ENCODE measurements around the gene SESN2. TPM values are rescaled to one million over a fixed set of nuclear protein-coding genes. Genes with fewer than 3 reads are reported as not detected.

Gene SESN2, protein sequence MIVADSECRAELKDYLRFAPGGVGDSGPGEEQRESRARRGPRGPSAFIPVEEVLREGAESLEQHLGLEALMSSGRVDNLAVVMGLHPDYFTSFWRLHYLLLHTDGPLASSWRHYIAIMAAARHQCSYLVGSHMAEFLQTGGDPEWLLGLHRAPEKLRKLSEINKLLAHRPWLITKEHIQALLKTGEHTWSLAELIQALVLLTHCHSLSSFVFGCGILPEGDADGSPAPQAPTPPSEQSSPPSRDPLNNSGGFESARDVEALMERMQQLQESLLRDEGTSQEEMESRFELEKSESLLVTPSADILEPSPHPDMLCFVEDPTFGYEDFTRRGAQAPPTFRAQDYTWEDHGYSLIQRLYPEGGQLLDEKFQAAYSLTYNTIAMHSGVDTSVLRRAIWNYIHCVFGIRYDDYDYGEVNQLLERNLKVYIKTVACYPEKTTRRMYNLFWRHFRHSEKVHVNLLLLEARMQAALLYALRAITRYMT
- 20.2 and 20.6 TPM in 2 replicates for total RNA-seq
- long read RNA-seq, partial matches to known transcripts = 0 of 2 reads
- long read RNA-seq, other reads (novel, unspliced or antisense) = 0 of 2 reads

DNA sequence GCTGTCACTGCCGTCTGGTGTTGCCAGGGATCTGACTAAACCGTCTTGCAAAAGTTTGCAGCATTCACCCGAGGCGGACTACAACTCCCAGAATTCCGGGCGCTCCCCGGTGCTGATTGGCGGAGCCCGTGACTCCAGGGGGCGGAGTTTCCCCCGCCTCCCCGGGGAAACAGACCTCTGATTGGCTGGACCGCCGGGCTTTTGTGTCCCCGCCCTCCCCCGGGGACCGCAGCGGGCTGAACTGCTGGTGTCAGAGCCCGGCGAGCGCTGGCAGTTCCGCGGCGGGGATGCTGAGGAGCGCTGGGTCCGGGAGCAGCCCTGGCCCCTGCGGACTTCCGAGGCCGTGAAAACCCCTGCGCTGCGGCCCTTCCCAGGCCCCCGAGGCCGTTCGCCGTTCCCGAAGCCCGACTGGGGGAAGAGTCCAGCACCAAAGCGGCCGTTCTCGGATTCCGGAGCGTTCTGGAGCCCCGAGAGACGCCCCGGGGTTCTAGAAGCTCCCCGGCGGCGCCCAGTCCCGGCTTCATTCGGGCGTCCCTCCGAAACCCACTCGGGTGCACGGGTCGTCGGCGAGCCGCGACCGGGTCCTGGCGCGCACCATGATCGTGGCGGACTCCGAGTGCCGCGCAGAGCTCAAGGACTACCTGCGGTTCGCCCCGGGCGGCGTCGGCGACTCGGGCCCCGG lies at the start of gene SESN2:
Gene SESN2 (plus strand): TSS at position 267 of the 682 bp plus-strand sequence. CDS start 330 bp downstream, at position 597.
- Mint-ChIP-seq H3K4me3 (peak within 1 kb of the TSS; percentile 88), H3K27ac (ENCODE audit: unreplicated experiment) (peak within 1 kb of the TSS; percentile 27), H3K27me3 (ENCODE audit: low read depth) (no peaks in the 10 kb centered on the region), H3K9me3 (no peaks in the 10 kb centered on the region), H3K36me3 (ENCODE audit: low read depth) (no peaks in the 10 kb centered on the region), H3K4me1 (peaks cover 25% of the 10 kb centered on the region)
- TF ChIP-seq, protein P1, sequence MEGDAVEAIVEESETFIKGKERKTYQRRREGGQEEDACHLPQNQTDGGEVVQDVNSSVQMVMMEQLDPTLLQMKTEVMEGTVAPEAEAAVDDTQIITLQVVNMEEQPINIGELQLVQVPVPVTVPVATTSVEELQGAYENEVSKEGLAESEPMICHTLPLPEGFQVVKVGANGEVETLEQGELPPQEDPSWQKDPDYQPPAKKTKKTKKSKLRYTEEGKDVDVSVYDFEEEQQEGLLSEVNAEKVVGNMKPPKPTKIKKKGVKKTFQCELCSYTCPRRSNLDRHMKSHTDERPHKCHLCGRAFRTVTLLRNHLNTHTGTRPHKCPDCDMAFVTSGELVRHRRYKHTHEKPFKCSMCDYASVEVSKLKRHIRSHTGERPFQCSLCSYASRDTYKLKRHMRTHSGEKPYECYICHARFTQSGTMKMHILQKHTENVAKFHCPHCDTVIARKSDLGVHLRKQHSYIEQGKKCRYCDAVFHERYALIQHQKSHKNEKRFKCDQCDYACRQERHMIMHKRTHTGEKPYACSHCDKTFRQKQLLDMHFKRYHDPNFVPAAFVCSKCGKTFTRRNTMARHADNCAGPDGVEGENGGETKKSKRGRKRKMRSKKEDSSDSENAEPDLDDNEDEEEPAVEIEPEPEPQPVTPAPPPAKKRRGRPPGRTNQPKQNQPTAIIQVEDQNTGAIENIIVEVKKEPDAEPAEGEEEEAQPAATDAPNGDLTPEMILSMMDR (conservative IDR thresholded peaks at IDR 0.05) = no peak
- peak; percentile 99 for DNase-seq (ENCODE audit: low read depth, low spot score)

DNA sequence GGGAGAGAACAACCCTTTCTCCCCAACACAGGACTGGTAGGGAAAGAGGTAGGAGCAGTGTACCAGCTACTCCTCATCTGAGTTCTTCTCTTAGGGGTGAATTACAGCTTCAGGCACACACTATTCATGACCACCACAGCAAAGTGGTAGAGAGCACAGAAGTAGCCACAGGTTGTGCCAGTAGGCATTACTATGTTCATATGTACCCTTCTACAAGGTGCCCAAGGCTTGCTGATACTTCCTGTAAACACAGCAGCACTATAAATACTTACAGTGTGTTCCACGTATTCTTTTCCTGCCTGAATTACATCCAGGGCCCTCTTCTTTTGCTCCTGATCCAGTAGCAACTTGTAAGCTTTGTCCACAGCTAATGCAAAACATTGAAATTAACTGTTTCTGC lies 49.6 kb upstream of the SESN2 start:
- Mint-ChIP-seq H3K4me3 (no peak overlapping the region), H3K4me1 (no peaks in the 10 kb centered on the region), H3K27me3 (ENCODE audit: low read depth) (no peaks in the 10 kb centered on the region), H3K27ac (ENCODE audit: unreplicated experiment) (no peak overlapping the region), H3K9me3 (no peaks in the 10 kb centered on the region), H3K36me3 (ENCODE audit: low read depth) (no peaks in the 10 kb centered on the region)
- DNase-seq (ENCODE audit: low read depth, low spot score) = no peak
- TF ChIP-seq, protein P1 (conservative IDR thresholded peaks at IDR 0.05) = no peak

DNA sequence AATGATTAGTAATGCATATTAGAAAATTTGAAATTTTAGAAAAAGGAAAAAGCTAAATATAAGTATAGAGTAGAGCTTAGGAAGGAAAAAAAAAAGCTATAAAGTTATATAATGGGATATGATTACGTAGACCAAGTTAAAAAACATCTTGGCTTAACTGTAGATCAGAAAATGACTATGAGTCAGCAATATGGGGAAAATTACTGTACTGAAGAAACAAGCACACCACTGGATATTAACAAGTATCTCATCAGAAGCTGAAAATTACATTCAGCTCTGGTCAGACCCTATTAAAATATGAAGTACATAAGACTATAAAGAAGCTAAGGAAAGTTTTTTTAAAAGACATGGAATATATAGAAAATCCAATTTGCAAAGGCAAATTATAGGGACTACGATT lies 46.0 kb upstream of the SESN2 start:
- no peaks in the 10 kb centered on the region for H3K9me3 Mint-ChIP-seq
- H3K36me3 Mint-ChIP-seq (ENCODE audit: low read depth) = no peaks in the 10 kb centered on the region
- H3K27me3 Mint-ChIP-seq (ENCODE audit: low read depth) = no peaks in the 10 kb centered on the region
- no peak for DNase-seq (ENCODE audit: low read depth, low spot score)
- no peak overlapping the region for H3K4me3 Mint-ChIP-seq
- TF ChIP-seq, protein P1 (conservative IDR thresholded peaks at IDR 0.05) = no peak
- H3K4me1 Mint-ChIP-seq = no peaks in the 10 kb centered on the region
- no peak overlapping the region for H3K27ac Mint-ChIP-seq (ENCODE audit: unreplicated experiment)

DNA sequence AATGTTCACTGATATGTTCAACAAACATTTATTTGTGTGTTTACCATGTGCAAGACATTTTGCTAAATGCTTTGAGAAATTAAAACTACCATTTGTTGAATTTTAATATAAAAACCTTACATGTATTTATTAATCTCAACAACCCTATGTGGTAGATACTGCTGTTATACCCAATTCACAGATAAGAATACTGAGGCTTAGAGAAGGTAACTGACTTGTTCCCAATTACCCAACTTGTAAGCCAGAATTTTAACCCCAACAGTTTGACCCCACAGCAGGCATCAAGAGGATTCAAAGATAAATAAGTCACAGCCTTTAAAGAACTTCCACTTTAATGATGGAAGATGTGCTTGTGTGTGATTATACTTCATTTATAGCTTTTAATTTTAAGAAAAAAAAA lies 30.2 kb upstream of the SESN2 start:
- H3K4me3 Mint-ChIP-seq = no peak overlapping the region
- TF ChIP-seq, protein P1 (conservative IDR thresholded peaks at IDR 0.05) = no peak
- no peaks in the 10 kb centered on the region for H3K9me3 Mint-ChIP-seq
- DNase-seq (ENCODE audit: low read depth, low spot score) = no peak
- H3K27me3 Mint-ChIP-seq (ENCODE audit: low read depth) = no peaks in the 10 kb centered on the region
- H3K36me3 Mint-ChIP-seq (ENCODE audit: low read depth) = peaks cover 9% of the 10 kb centered on the region
- peaks cover 16% of the 10 kb centered on the region for H3K4me1 Mint-ChIP-seq
- no peak overlapping the region for H3K27ac Mint-ChIP-seq (ENCODE audit: unreplicated experiment)

DNA sequence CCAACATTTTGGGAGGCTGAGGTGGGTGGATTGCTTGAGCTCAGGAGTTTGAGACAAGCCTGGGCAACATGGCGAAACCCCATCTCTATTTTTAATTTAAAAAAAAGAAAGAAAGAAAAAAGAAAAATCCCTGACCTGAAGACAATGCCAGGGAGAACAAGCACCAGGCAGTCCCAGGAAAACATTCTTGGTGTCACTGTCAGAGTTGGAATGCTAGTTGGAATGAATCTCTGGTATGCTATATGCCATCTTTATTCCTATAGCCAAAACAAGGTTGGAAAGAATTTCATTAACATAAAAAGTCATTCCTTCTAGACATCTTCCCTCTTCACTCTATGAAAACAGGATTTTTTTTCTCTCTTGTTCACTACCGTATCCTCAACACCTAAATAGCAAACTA lies 29.3 kb upstream of the SESN2 start:
- H3K4me3 Mint-ChIP-seq = peak overlapping the region; percentile 74

More for the DNA sequence above, 29.3 kb upstream of the SESN2 start:
- Mint-ChIP-seq H3K27ac (ENCODE audit: unreplicated experiment) (no peak overlapping the region), H3K9me3 (no peaks in the 10 kb centered on the region), H3K36me3 (ENCODE audit: low read depth) (peaks cover 9% of the 10 kb centered on the region), H3K27me3 (ENCODE audit: low read depth) (no peaks in the 10 kb centered on the region), H3K4me1 (peaks cover 16% of the 10 kb centered on the region)
- TF ChIP-seq, protein P1 (conservative IDR thresholded peaks at IDR 0.05) = no peak
- no peak for DNase-seq (ENCODE audit: low read depth, low spot score)

Measured in neural crest cell (in vitro differentiated cells).